Thoracic aorta (tissue), 2 donors: ENCODE measurements around the gene SPAG16. TPM values are rescaled to one million over a fixed set of nuclear protein-coding genes. Genes with fewer than 3 reads are reported as not detected.

Experiments used
- ATAC-seq: fragments of 150-250 bp; one replicate; pipeline ENCODE4 v1.8.0; 2017; ENCODE audit warnings: low read depth; ENCODE audit not compliant: insufficient number of reproducible peaks, low FRiP score
- DNase-seq: peaks from one replicate; pipeline ENCODE4 v3.0.0-alpha.2; 2020; ENCODE audit warnings: low spot score
- H3K27ac ChIP-seq, 2 donors: fragments of 200-600 bp; sonication (generic); 1 replicate in 1 of 2; 2 replicates in 1 of 2; pipeline ENCODE4 v1.5.1; 2016; ENCODE audit warnings: mild to moderate bottlenecking in 2 of 2, moderate library complexity in 2 of 2
- H3K27me3 ChIP-seq: fragments of 200-600 bp; sonication (generic); replicated peaks from 2 replicates; pipeline ENCODE4 v1.6.0; 2016; ENCODE audit warnings: mild to moderate bottlenecking; ENCODE audit not compliant: insufficient read depth
- H3K36me3 ChIP-seq: fragments of 200-600 bp; sonication (generic); one replicate; pipeline ENCODE4 v1.5.1; 2016
- H3K4me1 ChIP-seq, 2 donors: fragments of 200-600 bp; sonication (generic); 1 replicate in 1 of 2; 2 replicates in 1 of 2; pipeline versions ENCODE4 v1.5.1 to v1.6.0; 2016; ENCODE audit warnings: low read depth in 2 of 2, mild to moderate bottlenecking in 1 of 2; ENCODE audit not compliant: control insufficient read depth in 1 of 2
- H3K4me3 ChIP-seq: fragments of 200-600 bp; sonication (generic); 2 replicates; pipeline ENCODE4 v1.5.1; 2016; ENCODE audit warnings: mild to moderate bottlenecking
- H3K9me3 ChIP-seq: fragments of 200-600 bp; sonication (generic); 2 replicates; pipeline ENCODE4 v1.5.1; 2016
- total RNA-seq, 2 donors: library from RNA; depleted of rRNA; stranded (reverse); fragments of >200 nt; gene quantifications; one replicate each; pipeline versions ENCODE4 v1.1.0 to v1.2.3, GENCODE V29; 2016
- TF ChIP-seq, protein P1 (sequence below): fragments of 200-600 bp; sonication (generic); IDR thresholded peaks from one replicate; pipeline ENCODE4 v1.5.1; 2019; ENCODE audit warnings: antibody characterized with exemption

Gene SPAG16
- total RNA-seq, 2 donors from 2014 or later: 7.4 to 26.3 TPM

DNA sequence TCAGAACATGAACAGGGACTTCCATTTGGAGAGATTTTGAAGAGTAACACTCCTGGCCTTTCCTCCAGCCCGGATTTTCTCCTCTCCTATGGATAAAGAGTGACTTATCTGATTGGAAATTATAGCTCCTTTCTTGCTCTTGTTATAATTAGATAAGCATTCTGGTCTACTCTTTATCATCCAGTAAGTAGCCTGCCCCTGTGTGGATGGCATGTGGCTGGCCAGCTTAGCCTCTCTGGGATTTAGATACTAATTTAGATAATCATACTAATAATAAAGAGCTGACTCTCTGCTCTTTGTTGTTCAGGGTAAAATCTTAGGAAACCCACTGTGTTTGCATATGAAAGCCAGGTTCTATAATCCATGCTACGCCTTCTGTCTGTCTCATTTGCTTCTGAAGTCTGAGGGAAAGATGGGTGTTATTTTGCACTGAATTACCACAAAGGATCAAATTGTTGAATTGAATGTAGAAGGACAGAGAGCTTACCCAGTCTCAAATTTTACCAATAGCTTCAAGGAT, 438.8 kb downstream of the SPAG16 start:
- Histone ChIP-seq H3K9me3 (no peaks in the 10 kb centered on the region), H3K27ac (no peak overlapping the region), H3K27me3 (no peaks in the 10 kb centered on the region), H3K4me3 (no peak overlapping the region), H3K36me3 (no peaks in the 10 kb centered on the region), H3K4me1 (peaks cover 0 to 6% of the 10 kb centered on the region in 2 donors)
- TF ChIP-seq, protein P1, sequence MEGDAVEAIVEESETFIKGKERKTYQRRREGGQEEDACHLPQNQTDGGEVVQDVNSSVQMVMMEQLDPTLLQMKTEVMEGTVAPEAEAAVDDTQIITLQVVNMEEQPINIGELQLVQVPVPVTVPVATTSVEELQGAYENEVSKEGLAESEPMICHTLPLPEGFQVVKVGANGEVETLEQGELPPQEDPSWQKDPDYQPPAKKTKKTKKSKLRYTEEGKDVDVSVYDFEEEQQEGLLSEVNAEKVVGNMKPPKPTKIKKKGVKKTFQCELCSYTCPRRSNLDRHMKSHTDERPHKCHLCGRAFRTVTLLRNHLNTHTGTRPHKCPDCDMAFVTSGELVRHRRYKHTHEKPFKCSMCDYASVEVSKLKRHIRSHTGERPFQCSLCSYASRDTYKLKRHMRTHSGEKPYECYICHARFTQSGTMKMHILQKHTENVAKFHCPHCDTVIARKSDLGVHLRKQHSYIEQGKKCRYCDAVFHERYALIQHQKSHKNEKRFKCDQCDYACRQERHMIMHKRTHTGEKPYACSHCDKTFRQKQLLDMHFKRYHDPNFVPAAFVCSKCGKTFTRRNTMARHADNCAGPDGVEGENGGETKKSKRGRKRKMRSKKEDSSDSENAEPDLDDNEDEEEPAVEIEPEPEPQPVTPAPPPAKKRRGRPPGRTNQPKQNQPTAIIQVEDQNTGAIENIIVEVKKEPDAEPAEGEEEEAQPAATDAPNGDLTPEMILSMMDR: no peak
- no peak for ATAC-seq
- DNase-seq: no peak

DNA sequence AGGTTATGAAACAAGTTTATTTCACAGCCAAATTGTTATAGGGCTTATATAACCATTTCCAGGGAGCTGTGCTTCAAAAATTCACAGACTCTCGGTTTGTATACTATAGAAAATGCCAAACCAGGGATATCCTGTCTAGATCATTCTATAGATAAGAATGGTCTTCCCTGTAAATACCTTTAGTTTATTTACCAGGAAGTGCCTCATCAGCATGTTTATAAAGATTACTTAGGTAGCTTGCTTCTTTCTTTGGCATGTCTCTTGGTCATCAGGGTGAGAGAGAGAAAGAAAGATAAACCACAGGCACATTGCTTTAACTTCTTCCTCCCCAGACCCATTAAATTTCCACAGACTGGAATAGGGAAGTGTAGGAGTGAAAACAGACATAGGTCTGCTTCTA, 439.4 kb downstream of the SPAG16 start:
- H3K27me3 ChIP-seq: no peaks in the 10 kb centered on the region
- no peaks in the 10 kb centered on the region for H3K36me3 ChIP-seq
- TF ChIP-seq, protein P1: no peak
- no peaks in the 10 kb centered on the region for H3K9me3 ChIP-seq
- peaks cover 0 to 6% of the 10 kb centered on the region in 2 donors for H3K4me1 ChIP-seq
- ATAC-seq: no peak
- DNase-seq: no peak
- no peak overlapping the region for H3K4me3 ChIP-seq
- no peak overlapping the region for H3K27ac ChIP-seq

DNA sequence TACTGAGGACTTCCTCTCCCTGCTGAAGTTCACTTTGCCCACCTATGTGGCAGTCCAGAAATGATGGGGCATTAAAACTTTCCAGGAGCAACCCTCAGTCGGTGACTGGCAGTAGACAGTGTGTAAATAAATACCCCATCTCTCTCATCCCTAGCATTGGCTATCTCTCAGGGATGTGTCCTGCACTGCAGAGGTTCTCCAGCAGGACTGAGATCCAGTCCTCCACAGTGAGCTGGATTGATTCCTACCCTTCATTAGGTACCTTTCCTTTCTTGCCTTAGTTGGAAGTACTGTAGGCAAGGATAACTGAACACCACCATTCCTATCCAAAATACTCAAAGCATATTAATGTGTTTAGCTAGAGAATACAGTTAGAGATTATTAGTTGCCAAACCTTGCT, 441.8 kb downstream of the SPAG16 start:
- DNase-seq: no peak
- Histone ChIP-seq H3K9me3 (no peaks in the 10 kb centered on the region), H3K4me1 (peaks cover 0 to 6% of the 10 kb centered on the region in 2 donors), H3K36me3 (no peaks in the 10 kb centered on the region), H3K27ac (no peak overlapping the region), H3K27me3 (no peaks in the 10 kb centered on the region), H3K4me3 (no peak overlapping the region)
- TF ChIP-seq, protein P1: no peak
- no peak for ATAC-seq

DNA sequence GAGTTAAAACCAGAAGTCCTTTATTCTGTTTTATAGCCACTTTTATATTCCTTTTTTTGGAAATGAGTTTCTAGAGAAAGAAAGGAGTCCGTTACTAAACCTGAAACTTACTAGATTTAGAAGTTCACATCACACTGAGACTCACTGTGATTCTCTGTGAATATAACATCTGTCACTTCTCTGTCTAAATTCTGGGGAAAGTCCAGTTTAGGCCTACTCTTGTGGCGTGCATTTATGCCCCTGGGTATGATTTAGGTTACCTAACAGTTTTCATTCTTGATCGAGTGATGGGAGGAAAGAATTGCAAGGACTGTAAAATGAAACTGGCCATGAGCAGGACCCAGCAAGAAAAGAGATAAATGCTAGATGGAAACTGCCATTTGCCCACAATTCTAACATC, 449.6 kb downstream of the SPAG16 start:
- H3K36me3 ChIP-seq: no peaks in the 10 kb centered on the region
- TF ChIP-seq, protein P1: no peak
- ATAC-seq (no peak), DNase-seq (no peak)
- no peaks in the 10 kb centered on the region for H3K27me3 ChIP-seq
- no peaks in the 10 kb centered on the region for H3K4me1 ChIP-seq
- no peak overlapping the region for H3K27ac ChIP-seq
- no peak overlapping the region for H3K4me3 ChIP-seq
- no peaks in the 10 kb centered on the region for H3K9me3 ChIP-seq

DNA sequence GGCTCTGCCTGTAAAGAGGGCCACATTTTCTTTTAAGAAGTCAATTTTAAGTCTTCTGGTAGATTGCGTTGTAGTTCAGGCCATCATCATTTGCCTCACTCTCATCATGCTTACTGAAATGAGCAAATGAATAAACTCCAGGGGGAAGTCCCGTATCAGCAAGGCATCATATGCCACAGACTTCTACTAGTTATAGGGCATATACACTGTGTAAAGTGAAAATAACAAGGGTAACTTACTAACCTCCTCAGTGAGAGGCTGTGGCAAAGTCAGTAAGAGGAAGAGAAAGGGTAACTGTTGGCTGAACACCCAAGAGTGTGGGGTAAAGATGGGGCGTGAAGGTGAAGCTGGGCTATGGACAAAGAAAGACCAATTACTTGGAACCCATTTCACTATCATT, 456.2 kb downstream of the SPAG16 start:
- ATAC-seq (no peak), DNase-seq (no peak)
- no peaks in the 10 kb centered on the region for H3K9me3 ChIP-seq
- H3K27ac ChIP-seq: no peak overlapping the region
- no peaks in the 10 kb centered on the region for H3K27me3 ChIP-seq
- TF ChIP-seq, protein P1: no peak
- no peaks in the 10 kb centered on the region for H3K4me1 ChIP-seq
- H3K4me3 ChIP-seq: no peak overlapping the region
- H3K36me3 ChIP-seq: no peaks in the 10 kb centered on the region
